CD4-positive, alpha-beta T cell treated with Interleukin-21 for 1 hour (primary cell): Measurements from ENCODE around the gene GJB5.
A peak's percentile ranks its signal among the peaks of the same experiment; 100 is the strongest.
"Not testable (repeated sequence)": the region's sequence is repeated elsewhere in the genome, so short reads cannot be mapped to it uniquely, and the experiment has no call there.

Experiments used
- DNase-seq: peaks from one replicate; pipeline ENCODE4 v3.0.0-alpha.2; 2020

The GJB5 gene

DNA sequence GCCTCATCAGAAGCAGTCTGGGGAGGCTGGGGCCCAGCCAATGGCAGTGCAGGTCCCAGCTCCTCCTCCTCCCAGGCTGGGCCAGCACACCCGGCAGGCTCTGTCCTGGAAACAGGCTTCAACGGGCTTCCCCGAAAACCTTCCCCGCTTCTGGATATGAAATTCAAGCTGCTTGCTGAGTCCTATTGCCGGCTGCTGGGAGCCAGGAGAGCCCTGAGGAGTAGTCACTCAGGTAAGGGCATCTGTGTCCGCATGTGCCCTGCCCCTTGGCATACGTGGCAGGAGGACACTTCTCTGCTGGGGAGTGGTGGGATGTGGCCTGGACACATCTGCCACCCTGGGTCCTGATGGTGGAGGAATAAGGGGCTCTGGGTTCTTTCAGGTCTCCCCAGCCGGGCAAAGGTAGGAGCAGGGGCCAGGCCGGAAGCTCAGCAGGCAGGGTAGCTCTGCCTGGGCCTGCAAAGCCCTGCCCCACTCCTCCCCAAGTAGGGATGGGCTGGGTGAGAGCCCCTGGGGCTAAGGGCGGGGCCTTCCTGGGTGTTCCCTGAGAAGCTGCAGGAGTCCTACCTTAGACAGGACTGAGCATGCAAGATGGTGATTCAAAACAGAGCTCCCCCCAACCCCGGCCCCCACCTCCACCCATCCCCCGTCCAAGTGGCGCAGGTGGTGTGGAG lies at the start of gene GJB5:
TSS of gene GJB5 (plus strand) at position 84 of the 674 bp plus-strand sequence. CDS start 2,284 bp downstream, outside the sequence.
- DNase-seq: no peak

DNA sequence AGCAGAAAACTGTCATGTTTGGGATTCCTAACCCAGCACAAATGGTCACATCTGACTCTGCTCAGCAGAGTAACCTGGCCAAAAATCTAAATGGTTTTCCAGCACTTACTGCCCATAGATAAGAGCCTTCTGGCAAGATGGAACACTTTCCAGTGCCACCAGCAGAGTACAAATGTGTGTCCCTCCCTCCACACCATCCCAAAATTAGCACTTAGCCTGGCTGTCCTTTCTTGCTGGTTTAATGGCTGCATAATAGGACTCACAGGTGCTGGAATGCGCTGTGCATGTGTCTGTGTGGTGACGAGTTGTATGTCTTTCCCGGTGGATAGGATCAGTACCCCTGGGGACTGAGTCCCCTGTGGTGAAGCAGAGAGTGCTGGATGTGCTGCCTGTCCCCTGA lies 49.8 kb upstream of the GJB5 start:
- no peak for DNase-seq

DNA sequence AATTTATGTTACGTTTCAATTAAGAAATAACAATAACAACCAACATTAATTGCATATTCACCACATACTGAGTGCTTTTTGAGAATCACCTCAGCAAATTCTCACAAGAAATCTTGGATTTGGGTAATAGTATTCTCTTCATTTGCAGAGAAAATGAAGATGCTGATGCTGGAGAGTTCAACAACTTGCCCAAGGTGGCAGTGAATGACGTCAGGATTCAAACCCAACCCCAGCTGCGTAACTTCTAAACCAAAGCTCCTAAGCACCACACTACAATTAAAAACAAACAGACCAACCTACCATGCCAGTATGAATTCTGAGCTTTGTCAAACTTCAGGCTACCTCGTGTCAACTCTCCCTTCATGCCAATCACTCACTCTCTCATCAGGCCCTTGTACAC lies 46.7 kb upstream of the GJB5 start:
- DNase-seq: no peak

DNA sequence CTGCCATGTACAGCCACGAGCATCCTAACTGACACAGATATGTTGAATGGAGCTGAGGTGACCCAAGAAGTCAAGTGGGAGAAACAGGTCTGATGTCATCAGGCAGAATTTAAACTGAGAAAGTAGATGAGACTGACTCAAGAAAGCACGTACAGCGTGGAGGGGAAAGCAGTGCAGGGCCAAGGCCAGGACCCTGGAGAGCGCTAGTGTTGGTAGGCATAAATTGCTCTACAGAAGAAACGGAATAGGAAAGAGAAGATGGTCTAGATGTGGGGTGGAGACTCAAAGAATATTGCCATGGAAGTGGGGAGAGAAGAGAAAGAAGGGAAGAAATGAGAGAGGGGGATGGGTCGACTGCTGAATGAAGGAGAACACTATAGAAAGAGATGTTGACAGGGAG lies 45.3 kb upstream of the GJB5 start:
- no peak for DNase-seq

DNA sequence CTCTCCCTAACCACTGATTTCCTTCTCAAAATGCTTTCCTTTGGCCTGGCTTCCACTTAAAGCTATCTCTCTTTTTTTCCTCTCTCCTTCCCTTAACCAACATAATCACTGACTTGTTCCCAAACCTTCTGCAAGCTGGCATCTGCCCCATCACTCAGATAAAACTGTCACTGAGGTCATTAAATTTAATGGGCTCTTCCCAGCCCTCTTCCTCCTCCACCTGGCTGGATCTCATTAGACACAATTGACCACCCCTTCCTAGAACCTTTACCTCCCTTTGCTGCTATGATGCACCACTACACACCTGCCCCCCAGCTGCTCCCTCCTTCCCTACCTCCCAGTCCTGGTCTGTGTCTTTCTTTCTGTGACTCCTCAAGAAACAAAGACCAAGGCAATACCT lies 44.0 kb upstream of the GJB5 start:
- no peak for DNase-seq

DNA sequence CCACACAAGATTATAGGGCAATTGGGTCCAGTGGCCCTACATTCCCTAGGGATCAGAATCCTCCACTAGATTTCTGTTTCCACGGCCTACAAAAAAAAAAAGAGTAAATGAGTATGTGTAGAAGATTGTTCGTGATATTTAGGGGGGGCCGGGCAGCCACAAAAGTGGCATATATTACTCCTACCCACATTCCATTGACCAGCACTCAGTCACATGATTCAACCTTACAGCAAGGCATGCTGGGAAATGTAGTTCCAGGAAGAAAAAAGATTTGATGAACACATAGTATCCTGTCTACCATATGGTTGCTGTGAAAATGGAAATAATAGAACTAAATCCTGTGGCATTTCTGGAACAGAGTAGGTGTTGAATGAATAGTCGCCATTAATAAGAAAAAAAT lies 43.4 kb upstream of the GJB5 start:
- no peak for DNase-seq

DNA sequence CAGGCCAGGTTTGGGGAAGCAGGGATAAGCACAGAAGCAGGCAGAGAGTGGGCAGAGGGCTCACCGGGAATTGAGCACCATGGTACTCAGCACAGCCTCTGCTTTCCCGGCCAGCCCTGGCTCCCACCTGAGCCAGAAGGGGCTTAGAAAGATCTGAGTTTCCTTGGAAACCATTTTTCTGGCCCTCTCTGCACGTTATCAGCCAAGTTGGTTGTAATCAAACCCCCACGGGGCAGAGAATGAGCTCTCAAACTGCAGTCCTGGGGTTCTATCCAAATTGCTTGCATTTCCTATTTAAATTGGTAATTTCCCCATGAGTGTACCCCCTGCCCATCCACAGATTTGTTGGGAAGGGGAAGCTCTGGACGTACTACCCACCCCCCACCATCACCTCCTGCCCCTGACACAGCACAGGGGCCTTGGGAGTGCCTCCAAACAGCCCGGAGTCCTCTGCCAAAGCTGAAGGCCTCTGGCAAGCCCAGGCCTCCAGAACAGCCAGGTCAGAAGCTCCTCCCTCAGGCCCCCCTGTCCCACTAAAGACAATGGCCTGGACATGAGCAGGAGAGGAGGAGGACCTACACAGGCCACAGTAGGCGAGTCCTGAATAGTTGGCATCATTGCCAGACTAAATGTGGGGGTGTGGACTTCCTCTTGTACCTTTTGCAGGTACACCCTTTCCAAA lies 42.7 kb upstream of the GJB5 start:
- no peak for DNase-seq

DNA sequence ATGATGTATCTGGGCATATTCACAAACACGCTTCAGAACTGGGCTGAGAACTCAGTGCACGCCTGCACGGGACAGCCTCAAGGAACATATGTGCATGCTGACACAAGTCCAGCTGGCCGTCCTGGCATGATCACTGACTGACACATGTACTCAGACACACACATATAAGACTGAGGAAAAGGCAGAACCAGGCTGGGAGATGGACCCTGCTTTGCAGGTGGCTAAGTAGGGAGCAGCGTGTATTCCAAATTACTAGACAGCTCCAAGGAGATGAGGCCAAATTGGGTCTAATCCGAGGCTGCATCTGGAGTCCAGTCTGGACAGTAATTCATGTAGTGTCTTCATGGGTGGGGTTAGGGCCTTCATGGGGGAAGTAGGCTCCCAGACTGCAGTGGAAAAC lies 41.4 kb upstream of the GJB5 start:
- no peak for DNase-seq

DNA sequence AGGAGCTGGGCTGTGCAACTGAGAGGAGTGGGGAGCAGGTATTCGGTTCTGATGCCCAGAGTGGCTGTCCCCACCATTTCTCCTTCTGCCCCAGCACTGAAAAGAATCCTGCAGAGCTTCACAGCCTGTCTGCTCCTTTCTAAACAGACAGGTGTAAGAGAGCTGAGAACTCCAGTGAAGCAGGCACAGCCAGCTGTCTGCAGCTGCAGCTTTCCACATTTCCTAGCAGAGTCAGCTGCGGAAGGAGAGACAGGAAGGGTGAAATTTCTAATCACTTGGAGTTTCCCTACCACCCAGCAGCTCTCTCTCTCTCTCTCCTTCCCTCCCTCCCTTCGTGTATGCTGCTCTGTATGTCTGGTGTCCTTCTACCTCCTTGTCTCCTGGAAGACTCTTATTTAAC lies 40.5 kb upstream of the GJB5 start:
- no peak for DNase-seq

DNA sequence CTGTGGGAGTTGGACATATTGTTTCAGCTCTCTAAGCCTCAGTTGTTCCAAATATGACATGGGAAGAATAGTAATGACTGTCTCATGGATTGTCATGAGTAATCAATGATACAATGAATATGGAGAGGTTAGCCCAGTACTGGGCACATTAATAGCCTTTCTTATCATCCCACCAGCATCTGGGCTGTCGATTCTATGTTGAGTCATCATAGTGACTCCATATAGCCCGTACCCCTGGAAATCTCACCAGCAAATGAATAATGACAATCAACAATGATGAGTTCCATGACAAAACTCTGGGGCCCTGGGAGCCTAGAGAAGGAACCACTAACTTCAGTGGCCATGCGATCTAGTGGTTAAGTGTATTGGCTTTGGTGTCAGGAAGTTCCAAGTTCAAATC lies 39.7 kb upstream of the GJB5 start:
- no peak for DNase-seq

DNA sequence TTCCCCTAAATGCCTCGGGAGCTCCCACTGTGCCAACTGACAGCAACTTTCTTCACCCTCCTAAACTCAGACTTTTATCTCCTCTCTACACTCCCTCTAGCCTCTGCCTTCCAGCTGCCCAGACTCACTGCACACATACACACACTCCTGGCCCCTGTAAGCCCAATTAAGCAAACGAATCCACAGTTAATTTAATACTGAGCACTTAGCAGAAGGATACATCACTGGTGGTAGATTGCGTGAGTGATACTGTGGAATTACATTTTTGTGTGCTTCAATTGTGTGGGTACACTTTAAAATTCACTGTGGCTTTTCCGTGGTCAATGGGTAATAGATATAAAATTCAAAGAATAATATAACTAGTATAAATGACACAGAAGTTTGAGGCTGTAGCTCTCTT lies 33.6 kb upstream of the GJB5 start:
- DNase-seq: no peak

DNA sequence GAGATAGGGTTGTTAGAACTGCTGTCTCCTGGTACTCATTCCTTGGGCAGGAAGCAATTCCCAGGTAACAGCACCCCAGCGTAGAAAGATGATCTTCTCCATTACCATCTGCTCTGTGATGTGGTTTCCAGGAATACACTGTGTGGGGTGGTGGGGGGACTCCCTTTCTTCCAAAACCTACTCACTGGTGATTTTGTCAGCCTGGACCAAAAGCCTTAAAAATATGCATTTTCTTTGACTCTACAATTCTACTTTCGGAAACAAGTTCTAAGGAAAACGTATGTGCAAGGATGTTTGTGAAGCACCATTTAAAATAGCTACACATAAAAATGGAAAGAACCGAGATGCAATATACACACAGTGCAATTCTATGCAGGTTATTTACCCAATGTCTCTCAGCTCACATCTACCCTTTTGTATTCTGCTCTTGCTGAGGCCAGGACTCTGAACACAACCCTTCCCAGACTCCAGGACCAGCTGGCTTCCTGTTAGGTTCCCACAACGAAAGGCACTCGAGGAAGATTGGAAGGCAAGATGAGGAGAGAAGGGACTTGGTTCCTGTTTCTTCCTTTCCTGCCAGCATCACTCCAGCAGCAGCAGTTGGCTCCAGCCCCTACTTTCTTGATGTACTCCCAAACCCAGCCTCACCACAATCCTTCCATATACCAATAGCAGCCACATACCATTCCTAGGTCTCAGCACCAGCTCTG lies 33.0 kb upstream of the GJB5 start:
- DNase-seq: no peak

DNA sequence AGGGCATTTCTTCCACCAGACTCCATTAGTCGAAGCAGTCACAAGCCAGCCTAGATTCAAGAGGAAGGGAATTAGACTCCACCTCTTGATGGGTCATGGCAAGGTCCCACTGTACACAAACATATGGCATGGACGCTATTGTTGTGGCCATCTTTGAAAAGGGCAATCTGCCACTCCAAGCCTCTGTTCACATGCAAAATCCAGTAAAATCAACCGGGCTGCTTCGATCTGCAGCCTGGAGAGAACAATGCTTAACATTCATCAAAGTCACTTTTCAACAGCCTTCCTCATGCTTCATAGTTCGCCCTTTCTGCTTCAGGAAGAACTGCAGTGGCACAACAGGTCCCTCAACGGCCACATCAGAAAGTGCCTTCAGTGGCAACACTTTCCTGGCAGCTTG lies 28.0 kb upstream of the GJB5 start:
- DNase-seq: no peak

DNA sequence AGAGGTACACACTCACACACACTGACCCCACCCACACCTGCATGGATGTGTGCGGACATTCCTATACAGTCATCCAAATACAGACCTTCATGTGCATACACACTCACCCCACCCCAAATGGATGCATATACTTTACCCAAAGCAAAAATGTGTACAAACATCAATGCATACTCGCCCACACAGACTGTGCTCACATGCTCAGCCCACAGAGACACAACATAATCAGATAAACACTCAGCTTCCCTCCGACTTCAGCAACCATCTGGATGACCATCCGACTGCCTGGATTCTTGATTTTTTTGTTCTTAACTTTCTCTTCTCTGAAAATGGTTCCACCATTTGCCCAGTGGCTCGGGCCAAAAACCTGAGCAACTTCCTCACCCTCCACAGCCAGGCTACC lies 24.4 kb upstream of the GJB5 start:
- no peak for DNase-seq

DNA sequence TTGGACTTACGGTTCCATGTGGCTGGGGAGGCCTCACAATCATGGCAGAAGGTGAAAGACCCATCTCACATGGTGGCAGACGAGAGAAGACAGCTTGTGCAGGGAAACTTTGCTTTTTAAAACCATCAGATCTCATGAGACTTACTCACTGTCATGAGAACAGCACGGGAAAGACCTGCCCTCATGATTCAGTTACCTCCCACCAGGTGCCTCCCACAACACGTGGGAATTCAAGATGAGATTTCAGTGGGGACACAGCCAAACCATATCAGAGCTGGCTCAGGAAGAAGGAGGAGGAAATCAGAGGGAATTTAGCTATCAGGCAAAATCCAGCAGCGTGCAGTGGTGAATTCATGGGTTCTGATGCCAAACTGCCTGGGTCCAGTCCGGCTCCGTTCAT lies 22.0 kb upstream of the GJB5 start:
- DNase-seq: not testable (repeated sequence)

DNA sequence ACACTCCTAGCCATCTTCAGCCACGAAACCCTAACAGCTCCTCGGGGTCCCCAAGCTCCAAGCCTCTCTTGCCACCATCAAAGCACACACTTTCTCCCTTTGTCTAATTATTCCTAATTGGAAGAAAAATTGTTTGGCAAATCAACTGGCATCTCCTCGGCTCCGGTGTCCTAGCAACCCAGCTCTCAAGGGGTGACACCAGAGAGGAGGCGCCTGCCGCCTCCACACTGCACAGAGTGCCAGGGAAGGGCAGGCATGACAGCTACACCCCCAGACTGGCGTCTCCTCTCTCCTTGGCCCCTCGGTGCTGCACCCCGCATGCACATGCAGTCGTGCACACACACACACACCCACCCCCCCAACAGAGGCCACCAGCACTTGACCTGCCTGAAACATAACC lies 18.2 kb upstream of the GJB5 start:
- DNase-seq: no peak

DNA sequence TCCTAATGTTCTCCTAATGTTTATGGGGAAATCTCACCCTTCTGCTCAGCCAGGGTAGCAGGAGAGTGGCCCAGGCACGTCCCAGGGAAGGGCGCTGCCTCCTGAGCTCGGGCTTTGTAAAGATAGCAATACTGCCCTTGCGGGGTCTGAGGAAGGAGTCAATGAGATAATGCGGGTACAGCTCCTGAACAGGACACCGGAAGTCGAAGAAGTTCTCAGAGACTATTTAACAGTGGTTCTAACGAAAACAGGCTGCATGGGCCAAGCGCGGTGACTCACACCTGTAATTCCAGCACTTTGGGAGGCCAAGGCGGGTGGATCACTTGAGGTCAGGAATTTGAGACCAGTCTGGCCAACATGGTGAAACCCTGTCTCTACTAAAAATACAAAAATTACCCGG lies 17.6 kb upstream of the GJB5 start:
- DNase-seq: not testable (repeated sequence)

DNA sequence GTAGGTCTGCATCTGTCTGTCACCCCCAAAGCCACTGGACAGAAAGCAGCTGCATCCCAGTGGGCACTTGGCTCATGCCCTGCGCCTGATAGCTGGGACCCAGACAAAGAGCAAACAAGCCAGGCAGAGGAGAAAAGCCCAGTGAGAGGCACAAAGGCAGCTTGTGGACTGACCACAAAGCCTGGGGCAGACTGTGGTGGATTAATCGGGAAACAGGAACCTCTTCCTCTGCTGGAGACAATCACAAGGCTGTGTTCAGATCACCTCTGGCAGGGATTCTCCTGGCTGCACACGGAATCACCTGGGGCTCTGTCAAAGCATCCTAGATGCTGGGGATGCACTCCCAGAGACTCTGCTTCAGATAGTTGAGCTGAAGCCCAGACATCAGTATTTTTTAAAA lies 15.2 kb upstream of the GJB5 start:
- no peak for DNase-seq

DNA sequence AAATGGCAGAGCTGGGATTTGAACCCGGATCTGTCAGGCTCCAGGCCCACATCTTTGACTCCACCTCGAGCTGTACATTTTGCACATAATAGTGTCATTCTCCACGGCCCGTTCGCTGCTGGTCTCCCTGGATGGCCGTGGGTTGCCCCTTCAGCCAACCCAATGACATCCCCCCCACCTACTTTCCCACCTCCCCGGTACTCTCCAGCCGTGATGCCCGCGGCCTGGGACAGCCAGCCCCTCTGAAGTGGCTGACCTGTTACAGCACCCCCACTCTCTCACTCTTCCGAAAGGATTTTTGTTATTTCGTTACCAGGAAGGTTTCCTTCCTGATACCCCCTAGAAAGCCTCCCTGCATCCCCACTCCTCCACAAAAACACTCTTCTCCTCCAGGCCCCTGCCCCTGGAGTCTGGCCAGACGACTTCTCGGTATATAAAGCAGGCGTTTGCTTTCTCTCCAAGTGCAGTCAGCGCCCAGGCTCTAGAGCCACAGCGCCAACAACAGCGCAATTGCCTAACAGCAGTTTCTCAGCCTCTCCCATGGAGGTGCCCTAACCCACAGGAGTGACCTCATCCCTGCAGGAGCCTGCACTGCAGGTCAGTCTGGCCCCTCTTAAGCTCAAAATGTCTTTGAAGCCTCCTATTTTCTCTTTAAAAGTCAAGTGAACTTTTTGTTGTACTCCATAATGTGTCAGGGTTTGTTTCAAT lies 14.5 kb upstream of the GJB5 start:
- DNase-seq: no peak

DNA sequence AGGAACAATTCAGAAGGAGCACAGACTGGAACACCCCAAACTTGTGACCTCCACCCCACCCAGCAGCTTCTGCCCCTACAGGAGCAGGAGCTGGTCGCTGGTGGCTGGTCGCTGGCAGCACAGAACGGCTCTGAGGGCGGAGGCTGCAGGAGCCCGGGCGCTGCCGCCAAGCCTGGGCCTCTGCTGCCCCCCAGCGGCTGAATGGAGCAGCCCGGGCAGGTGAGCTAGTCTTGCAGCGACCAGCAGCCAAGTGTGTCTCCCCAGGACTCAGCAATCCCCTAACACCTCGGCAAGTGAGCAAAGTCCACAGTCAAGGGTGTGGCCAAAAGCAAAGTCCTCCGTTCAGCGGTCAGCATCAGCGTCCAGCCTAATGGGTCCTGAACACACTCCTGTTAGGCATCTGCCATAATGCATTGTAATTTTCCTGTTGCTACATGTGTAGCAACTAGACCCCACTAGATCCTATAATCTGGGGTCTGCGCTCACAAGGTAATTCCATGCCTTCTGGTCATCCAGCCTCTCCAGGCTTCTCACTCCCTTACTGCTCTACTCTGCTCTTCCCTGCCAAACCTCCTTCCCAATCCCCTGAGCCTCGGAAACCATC lies 12.1 kb upstream of the GJB5 start:
- peak; percentile 62 for DNase-seq

DNA sequence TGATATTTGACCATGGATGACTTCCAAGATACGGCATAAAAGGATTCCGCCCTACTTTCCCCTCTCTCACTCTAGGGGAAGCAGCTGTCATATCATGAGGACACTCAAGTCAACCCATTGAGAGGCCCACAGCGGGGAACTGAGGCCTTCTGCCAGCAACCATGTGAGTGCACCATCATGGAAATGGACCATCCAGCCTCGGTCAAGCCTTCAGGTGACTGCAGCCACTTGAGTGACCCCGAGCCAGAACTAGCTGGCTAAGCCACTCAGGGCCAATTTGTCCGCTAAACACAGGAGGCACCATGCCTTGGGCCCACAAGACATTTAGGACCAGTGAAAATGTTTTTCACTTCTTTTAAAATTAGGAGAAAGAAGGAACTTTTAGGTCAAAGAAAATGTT lies 11.1 kb upstream of the GJB5 start:
- DNase-seq: no peak

DNA sequence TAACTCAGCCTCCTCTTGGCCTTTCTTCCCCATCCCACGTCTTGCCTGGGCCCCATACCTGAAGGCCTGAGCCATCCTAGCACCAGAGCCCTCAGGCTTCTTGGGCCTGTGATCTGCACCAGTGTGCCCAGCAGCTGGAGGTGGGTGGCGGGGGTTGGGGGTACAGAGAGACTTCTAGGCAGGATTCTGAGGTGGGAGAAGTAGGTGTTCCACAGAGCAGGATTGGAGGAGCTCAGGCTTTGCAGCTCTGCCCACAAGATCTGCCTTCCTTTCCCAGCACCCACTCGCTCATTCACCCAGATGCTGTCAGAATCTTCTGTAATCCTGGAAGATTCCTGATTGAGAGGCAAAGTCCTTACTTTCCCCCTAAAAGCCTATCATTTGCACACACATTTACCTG lies 10.0 kb upstream of the GJB5 start:
- DNase-seq: no peak

DNA sequence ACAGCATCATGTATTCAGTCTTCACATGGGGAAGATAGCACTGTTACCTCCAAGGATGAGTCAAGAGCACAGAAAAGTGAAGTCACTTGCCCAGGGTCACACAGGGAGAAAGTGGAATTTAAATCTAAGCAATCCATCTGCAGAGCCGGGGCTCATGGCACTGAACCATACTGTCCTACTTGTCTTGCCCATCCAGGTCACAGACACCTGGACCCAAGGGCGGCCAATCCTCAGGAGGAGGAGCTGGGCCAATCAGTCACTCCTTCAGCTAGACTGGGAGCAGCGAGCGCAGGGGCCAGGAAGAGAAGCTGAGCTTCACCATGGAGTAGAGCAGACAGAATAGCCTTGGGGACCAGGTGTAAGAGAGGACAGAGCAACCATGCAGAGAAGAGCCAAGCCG lies 9.2 kb upstream of the GJB5 start:
- DNase-seq: no peak
